NCI-H748 treated with DMSO at 0.1 percent for 48 hours (cell line): ENCODE measurements around the gene UBXN11.

ENCODE experiments used
- DNase-seq: peaks from one replicate; lab custom pipeline; 2025; lab: John Stamatoyannopoulos, UW

UBXN11 gene

DNA sequence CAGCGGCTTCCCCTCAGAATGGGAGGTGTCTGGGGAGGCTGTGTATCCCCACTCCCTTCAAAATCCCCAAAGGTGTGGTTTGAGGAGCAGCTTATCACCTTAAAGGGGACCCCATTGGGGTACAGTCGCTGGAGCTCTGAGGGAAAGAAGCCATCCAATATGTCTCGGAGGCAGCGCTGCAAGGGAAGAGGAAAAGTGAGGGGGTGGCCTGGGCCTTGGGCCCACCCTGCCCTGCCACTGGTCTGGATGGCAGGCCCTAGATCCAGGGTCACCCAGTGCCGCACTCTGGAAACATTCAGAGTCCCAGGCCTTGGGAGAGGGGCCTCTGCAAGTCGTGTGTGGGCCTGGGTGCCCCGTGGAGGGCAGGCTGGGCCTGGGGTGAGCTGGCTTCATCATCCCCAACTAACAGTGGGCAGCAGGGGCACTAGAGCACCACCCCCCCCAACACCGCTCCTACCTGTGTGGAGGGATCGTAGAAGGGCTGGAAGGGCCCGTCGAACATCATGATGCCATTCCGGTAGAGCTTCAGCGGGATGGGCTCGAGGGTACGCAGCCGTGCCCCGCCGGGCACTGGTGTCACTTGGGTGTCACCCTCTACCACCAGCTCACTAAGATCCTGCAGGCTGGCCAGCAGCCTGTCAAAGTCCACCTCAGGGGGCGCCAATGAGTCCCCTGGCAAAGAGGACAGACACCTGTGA, 20.9 kb downstream of the UBXN11 start:
- DNase-seq = no peak

DNA sequence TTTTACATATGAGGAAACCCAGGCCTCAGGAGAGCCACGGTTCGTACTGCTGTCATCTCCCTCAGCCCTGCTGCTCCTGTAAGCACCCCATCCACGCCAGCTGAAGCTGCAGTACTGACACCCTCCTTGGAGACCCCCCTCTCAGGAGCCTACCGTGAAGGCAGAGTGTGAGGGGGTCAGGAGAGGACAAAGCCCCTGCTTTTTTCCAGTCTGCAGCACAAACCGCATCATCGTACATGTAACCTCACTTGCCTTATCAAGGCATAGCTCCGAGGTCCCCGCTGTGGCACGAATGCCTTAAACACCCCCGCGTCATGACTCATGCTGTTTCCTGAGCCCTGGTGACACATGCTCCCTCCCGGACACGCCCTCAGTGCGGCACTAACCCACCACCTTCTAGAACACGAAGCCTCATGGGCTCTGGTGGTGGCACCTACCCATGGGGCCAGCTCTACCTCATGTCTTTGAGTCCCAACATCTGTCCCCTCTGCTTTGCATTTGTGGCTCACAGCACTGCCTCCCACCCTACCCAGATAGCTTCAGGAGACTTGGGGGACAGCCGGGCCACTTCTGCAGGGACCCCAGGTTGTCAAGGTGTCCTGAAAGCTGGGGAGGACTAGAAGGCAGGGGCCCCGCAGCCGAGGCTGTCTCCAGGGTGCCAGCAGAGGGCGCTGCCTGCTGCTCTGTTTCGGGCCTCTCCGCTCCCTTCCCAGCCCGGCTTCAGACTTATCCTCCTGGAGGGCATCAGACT, 21.7 kb downstream of the UBXN11 start:
- DNase-seq = no peak

DNA sequence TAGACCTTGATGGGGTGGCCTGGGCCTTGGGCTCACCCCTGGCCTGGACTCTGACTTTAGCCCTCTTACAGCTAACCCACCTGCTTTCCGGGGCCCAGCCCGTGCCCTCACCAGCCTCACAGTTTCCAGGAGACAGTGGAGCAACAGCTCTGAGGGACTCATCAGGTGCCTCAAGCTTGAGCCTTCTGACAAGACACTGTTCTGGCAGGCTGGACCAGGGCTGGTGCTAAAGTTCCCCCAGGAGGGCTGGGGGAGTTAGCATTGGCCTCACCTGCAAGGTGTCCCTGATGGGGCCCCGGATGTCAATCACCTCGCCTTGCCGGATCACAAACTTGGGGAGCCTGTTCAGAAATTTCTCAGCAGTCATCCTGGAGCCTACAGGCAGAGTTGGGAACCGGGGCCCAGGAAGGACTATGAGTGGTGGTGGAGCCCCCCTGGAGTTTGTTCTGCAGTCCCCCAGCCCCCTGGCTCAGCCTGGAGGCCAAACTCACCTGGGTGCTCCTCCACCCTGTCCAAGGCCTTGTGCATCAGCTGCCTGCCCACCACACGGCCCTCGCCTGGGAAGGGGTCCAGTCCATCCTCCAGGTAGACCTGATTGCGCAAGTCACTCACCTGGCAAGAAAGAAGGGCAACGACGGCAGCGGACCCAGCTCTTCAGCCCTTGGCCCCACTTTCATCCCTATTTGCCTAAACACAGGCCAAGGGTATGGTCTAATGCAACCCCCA, 22.4 kb downstream of the UBXN11 start:
- no peak for DNase-seq

DNA sequence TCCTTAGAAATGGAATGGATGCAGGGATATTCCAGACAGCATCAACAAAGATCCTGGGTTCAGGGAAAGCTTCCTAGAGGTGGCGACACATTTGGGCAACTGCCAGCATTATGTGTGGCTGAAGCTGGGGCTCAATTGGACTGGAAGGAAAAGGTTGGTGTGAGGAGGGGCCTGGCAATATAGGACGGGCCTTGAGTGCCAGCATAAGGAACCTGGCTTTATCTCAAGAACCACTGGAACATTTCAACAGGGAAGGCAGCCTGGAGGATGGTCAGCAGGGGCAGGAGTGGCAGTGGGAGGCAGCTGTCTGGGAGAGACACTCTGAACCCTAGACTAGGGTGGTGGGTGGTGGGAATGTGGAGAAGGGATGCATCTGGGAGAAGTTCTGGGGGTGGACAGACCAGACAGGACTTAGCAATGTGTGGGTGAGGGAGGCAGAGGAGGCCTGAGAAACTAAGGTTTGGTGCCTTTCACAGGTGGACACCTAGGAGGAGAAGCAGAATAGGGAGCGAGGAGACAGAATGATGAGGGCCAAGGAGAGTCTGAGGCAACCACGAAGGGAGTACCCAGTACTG, 23.1 kb downstream of the UBXN11 start:
- no peak for DNase-seq

DNA sequence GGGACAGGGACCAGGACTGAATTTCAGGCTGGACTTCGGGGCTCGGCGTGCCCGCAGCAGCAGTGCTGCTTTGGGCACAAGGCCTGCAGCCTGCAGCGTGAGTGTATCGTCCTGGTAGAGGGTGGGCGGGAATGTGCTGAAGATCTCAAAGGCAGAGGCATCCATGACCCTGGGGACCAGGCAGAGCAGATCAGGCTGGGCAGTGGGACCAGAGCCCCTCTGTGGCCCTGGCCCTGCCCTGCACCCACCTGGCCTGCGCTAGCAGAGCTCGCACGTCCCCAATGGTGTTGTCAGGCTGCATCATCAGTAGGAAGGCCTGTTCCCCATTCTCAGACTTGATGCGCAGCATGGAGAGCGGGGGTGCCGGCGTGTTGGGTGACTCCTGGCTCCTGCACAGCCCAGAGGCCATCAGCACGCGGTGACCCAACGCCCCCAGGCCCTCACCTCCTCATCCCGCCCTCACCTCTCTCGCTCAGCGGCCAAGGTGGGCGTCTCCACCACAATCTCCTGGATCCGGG, 24.0 kb downstream of the UBXN11 start:
- no peak for DNase-seq

DNA sequence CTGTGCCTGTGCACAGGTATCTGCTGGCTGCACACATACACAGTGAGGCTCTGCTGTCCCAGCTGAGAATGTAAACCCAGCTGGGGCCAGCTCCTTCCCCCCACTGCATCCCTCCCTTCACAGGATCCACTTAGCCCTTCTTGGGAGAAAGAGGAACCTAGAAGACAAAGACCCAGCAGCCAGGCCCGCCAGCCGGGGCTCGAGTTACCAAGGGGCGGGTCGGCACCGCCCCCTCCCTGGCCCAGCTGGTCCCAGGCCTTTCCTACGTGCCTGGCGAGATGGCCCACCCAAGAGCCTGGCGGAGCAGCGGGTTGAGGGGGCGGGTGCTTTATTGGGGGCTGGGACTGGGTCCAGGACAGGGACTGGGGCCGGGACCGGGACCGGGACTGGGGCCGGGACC, 24.5 kb downstream of the UBXN11 start:
- no peak for DNase-seq

DNA sequence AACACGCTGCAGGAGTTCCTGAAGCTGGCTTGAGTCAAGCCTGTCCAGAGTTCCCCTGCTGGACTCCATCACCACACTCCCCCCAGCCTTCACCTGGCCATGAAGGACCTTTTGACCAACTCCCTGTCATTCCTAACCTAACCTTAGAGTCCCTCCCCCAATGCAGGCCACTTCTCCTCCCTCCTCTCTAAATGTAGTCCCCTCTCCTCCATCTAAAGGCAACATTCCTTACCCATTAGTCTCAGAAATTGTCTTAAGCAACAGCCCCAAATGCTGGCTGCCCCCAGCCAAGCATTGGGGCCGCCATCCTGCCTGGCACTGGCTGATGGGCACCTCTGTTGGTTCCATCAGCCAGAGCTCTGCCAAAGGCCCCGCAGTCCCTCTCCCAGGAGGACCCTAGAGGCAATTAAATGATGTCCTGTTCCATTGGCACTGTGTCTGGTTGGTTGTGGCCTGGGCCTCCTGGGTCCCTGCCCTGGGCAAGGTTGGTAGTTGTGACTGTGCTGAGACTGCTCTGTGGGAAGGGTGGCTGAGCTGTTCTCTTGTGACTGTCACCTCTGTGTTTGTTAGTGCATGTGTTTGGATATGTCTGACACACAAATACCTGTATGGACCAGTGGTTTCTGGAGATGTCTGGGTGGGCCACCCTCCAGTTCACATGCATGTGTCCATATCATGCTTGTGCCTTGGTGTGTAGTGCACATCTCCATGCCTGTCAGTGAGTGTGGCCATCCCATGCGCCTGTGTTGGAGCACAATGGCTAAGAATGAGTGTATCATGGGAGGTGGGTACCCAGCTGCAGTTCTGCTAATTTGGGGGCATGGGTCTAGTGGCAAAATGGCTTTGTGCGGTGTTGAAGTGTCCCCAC, 25.1 kb downstream of the UBXN11 start:
- no peak for DNase-seq

DNA sequence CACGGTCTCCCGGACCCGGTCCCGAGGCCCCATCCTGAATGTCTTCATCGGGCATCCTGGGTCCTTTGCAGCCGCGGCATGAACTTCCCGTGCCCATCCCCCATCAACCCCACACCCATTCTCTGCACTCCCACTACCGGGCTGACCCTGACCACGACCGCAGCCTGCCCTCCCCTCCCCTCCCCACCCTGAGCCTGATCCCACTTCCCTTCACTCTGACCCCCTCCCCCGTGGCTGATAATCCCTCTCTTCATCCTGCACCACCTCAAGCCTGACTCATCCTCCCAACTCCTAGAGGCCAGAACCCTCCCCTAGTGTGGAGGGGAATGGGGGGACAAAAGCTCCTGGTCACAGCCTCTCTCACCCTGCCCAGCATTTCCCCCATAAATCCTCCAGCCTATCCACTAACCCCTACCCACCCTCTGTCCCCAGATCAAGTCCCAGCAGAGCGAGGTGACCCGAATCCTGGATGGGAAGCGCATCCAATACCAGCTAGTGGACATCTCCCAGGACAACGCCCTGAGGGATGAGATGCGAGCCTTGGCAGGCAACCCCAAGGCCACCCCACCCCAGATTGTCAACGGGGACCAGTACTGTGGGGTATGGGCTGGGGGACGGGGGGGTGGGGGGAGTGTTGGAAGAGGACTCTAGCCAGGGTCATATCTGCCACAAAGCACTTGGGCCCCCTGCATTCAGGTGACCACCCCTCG, 25.9 kb downstream of the UBXN11 start:
- no peak for DNase-seq

DNA sequence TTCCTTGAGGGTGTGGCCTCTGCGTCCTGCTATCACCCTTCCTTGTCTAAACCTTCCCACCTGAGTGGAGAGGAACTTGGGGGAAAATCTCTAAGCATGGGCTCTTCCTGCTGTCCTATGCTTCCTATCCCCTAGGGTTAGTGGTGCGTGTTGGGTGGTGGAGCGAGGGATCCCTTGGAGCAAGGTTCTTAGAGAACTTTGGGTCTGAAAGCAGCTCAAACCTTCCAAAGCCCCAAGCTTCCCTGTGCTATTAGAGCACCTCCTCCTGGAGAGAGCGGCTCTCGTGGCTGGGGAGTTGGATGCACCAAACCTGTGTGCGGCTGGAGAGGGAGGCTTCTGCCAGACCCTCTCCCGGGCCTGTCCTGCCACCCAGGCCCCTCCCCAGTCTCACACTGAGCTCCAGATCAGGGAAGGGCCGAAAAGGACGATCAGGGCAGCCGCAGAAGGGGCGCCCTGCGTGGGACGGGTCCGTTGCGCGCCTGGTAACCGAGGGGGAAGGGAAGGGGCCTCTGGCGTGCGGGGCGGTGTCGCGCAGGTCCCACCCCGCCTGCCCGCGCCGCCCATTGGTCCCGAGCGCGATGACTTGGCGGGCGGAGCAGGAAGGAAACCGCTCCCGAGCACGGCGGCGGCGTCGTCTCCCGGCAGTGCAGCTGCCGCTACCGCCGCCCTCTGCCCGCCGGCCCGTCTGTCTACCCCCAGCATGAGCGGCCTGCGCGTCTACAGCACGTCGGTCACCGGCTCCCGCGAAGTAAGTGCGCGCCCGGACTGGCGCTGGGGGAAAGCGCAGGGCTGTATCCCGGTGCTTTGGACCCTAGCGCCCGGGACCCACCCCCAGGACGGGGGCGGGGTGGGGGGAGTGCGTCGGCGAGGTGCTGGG, 26.7 kb downstream of the UBXN11 start, which contains the start of gene SH3BGRL3:
Gene SH3BGRL3, plus strand, starts transcription at position 631 of the 877 bp plus-strand sequence. Its CDS starts 70 bp downstream, at position 701.
- DNase-seq = peak; percentile 23

DNA sequence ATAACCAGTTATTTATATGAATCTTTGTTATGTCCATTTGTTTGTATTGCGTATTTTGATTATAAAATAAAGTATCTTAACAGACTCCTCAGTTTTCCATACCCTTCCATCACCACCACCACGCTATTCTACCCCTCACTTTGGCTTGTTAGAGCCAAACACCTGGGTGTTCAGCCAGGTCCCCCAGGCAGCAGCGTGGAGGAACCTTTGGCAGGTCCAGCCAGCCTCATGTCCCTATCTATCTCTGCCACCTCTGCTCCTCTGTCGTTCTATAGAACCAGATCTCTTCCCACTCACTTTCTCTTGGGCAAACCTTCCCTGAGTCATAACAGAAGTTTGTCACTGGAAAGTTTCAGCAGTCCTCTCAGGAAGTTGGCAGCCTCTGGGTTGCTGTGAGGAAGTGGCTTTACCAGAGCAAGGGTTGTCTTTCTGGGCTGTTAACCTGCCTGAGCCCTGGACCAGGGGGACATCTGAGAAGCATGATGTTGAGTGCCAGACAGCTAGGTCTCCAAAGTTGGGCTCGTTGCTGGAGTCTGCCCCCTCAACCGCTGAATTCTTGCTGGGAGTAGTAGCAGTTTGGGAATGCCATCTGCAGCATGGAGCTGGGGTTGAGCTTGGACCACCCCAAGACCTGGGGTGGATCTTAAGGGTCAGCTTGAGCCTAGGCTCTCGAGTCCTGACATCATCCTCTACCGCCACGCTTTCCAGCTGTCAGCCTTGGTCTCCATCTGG, 27.5 kb downstream of the UBXN11 start:
- DNase-seq = no peak

DNA sequence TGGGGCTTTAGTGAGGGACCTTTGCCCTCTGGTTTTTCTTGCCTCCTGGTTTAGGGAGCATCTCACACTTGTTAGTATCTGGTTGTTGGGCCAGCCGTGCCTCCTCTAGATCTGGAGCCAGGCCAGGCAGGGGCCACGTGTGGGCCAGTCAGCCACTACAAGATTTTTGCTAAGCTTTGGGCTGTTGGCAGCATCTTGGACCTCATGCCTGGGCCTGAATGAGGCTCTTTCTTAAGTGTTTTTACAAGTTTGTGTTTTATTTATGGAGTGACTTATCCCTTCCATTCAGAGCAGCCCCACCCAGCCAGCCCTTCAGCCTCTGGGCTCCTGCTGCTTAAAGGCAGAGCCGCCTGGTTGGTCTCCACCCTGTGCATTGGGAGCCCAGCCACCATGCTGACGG, 28.1 kb downstream of the UBXN11 start:
- no peak for DNase-seq

DNA sequence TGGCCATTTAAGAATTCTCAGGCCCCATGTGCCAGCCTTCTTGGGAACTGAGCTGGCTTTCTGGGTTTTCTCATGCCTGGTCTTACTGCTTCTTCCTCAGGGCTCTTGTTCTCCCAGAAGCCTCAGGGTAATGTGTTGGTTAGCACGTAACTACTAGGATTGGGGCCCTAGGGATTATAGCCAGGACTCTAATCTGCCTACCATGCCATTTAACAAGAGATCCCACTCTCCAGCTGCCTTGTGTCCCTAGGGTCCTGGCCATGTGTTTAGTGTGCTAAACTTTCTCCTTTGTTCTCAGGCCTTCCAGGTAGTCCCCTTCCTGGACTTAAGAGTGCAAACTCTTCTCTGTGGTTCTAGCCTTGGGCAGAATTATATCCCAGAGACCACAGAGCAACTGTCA, 28.7 kb downstream of the UBXN11 start:
- DNase-seq = no peak

DNA sequence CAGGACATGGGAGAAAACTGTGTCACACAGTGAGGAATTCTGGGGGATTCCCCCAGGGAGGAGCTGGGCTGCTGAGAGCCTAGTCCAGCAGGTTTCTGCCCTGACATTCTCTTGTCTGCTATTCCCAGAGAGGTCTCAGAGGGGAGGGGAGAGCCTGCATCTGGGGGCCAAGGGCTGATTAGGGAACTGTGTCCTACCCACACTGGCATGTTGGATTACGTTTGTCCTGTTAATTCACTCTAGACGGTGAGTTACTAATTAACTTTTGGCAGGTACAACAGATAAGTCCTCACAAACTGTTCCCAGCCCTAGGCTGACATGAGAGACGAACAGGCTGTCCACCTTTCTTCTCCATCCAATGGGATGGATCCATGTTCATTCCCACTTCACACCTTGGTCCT, 29.2 kb downstream of the UBXN11 start:
- DNase-seq = no peak

DNA sequence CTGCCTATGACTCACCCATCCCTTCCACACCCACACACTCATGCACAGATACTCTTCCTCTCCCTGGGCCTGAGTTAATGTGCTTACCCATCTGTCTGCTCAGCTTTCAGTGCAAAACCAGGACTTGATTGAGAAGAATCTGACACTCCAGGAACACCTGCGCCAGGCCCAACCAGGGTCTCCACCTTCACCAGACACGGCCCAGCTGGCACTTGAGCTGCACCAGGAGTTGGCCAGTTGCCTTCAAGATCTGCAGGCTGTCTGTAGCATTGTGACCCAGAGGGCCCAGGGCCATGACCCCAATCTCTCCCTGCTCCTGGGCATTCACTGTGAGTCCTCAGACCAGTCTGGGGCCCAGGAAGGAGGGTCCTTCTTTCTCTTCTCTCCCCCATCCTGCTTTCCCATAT, 30.0 kb downstream of the UBXN11 start:
- DNase-seq = no peak

DNA sequence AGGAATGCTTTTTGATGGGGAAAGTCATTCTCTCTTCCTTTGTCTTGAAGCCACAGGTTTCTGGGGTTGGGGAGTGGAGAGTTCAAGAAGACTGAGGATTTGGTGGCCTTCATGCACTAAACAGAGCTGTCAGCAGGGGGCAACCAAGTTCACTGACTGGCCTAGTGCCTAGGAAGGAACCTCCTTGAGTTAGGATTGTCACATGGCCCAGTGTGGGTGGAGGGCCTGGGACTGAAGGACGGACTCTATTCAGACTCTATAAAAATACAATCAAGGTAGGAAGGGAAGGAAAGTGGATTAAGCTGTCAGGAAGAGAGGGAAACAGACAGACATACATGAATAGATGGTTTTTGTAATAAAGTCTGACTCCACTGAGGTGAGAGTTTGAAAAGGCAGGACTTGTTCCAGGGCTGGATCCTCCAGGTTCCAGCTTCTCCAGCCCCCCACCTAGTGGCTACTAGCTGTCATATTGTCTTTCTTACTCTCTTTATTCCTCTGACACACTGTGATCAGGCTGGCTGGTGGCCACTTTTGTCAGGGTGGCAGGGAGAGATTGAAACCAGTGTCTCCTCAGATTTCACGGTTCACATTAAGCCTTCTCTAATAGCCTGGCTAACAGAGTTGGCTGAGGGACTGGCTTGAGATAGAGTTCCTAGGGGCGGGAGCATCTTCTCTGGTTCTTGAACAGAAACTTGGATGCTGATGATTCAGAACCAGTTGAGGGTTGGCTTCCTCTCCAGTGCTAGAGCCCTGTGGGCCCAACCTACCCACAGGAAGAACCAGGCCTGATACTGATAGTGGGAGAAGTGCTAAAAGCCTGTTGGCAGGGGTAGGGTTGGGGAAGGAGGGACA, 30.6 kb downstream of the UBXN11 start:
- peak; percentile 1 for DNase-seq

DNA sequence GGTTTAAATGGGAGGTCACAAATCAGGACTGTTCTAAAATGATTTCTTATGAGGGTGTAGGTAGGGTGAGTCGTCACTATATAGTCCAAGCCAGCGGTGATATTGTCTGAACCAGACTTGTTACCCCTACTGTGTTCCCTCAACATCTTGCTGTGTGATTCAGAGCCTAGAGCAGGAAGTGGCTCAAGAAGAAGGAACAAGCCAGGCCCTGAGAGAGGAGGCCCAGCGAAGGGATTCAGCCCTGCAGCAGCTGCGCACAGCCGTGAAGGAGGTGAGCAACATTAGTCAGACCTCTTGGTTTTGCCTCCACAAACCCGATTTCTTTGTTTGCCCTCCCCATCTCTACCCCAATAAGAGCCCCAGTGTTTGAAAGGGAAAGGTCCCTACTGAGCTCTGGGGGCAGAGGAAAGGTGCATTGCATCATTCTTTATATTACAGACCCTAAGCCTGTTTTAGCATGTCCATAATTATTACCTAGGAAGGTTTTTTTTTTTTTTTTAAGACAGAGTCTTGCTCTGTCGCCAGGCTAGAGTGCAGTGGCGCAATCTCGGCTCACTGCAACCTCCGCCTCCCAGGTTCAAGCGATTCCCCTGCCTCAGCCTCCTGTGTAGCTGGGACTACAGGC, 31.5 kb downstream of the UBXN11 start:
- DNase-seq = no peak

DNA sequence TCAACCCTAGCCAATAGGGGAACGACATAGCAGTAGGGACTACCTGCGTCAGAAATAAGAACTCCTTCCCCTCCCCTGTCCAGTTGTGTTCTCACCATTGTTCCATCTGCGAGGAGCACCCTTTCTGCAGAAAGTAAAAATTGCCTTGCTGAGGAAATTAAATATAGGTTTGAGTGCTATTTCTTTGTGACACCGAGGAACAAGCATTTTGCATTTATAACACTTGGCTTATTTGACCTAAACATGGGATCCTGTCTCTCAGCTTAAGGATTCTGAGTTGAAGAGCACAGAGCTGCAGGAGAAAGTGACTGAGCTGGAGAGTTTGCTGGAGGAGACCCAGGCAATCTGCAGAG, 37.3 kb downstream of the UBXN11 start:
- no peak for DNase-seq
